B cell (primary cell): Measurements from ENCODE around the gene CD1D. TPM values are rescaled to one million over a fixed set of nuclear protein-coding genes. Genes with fewer than 3 reads are reported as not detected.

ENCODE experiments used
- ATAC-seq: fragments of 200-7000 bp; cut with Tn5 transposase; one replicate; pipeline ENCODE4 v1.10.0; 2021; ENCODE audit warnings: low read depth, mild to moderate bottlenecking, moderate number of reproducible peaks, moderate library complexity
- CTCF ChIA-PET: fragments of 350-600 bp; sonication (Branson Sonifier 250); formaldehyde crosslinking; loops from one replicate; lab custom pipeline; 2021; ENCODE audit warnings: antibody characterized with exemption, inconsistent platforms; lab: Charles Lee
- POLR2A ChIA-PET: fragments of 350-600 bp; sonication (Branson Sonifier 250); formaldehyde crosslinking; loops from one replicate; lab custom pipeline; 2021; ENCODE audit warnings: antibody characterized with exemption; lab: Charles Lee
- DNase-seq: peaks from one replicate; pipeline ENCODE4 v3.0.0; 2013
- H2AFZ ChIP-seq: 2 replicates; pipeline ENCODE4 v1.6.1; 2012; ENCODE audit warnings: mild to moderate bottlenecking, low read depth, low read length; ENCODE audit not compliant: insufficient read depth, poor library complexity, severe bottlenecking
- H3K27ac ChIP-seq, 2 donors: 1 replicate in 1 of 2; 2 replicates in 1 of 2; pipeline ENCODE4 v1.5.1; 2012 to 2013; ENCODE audit warnings: low read length in 2 of 2, mild to moderate bottlenecking in 2 of 2, moderate library complexity in 1 of 2
- H3K27me3 ChIP-seq, 4 experiments: fragments of 200-600 bp in 1 of 4; sonication (generic) in 1 of 4; replicated peaks in 1 of 4; 1 replicate in 2 of 4; 2 replicates in 2 of 4; pipeline versions ENCODE4 v1.6.1 to v1.7.0; 2013 to 2016; ENCODE audit warnings: low read length in 3 of 4, mild to moderate bottlenecking in 2 of 4, mixed read lengths in 1 of 4, moderate library complexity in 1 of 4; ENCODE audit not compliant: insufficient read depth in 4 of 4, control insufficient read depth in 3 of 4; ENCODE audit errors: control extremely low read depth in 1 of 4
- H3K36me3 ChIP-seq, 2 experiments: replicated peaks in 1 of 2; 1 replicate in 1 of 2; 2 replicates in 1 of 2; pipeline versions ENCODE4 v1.6.1 to v1.7.1; 2013; ENCODE audit warnings: low read length in 1 of 2; ENCODE audit not compliant: insufficient read depth in 2 of 2, control insufficient read depth in 1 of 2; ENCODE audit errors: control extremely low read depth in 1 of 2, extremely low read depth in 1 of 2
- H3K4me1 ChIP-seq, 2 donors: fragments of 200-600 bp in 1 of 2; sonication (generic) in 1 of 2; 1 replicate in 1 of 2; 2 replicates in 1 of 2; pipeline versions ENCODE4 v1.5.1 to v1.6.1; 2013 to 2017; ENCODE audit warnings: low read length in 2 of 2; ENCODE audit not compliant: control insufficient read depth in 2 of 2, insufficient read depth in 2 of 2
- H3K4me2 ChIP-seq: replicated peaks from 2 replicates; pipeline ENCODE3; 2012; ENCODE audit warnings: mild to moderate bottlenecking, low read depth, low read length; ENCODE audit not compliant: poor library complexity, severe bottlenecking
- H3K4me3 ChIP-seq, 5 experiments: fragments of 200-600 bp in 1 of 5; sonication (generic) in 1 of 5; 1 replicate in 3 of 5; 2 replicates in 2 of 5; pipeline versions ENCODE4 v1.5.1 to v1.7.0; 2011 to 2016; ENCODE audit warnings: low read length in 4 of 5, mild to moderate bottlenecking in 4 of 5, low read depth in 2 of 5, control low read depth in 1 of 5, moderate library complexity in 1 of 5; ENCODE audit not compliant: insufficient read depth in 1 of 5; ENCODE audit errors: control extremely low read depth in 1 of 5, extremely low read depth in 1 of 5
- H3K79me2 ChIP-seq: fragments of 200-600 bp; sonication (generic); one replicate; pipeline ENCODE4 v1.6.0; 2016; ENCODE audit warnings: low read length; ENCODE audit not compliant: control insufficient read depth, insufficient read depth
- H3K9ac ChIP-seq: fragments of 200-600 bp; sonication (generic); 2 replicates; pipeline ENCODE4 v1.6.1; 2017; ENCODE audit warnings: mild to moderate bottlenecking, low read length, moderate library complexity
- H3K9me3 ChIP-seq, 3 donors: one replicate each; pipeline versions ENCODE4 v1.6.1 to v1.7.1; 2013; ENCODE audit warnings: low read length in 2 of 3; ENCODE audit not compliant: control insufficient read depth in 2 of 3, insufficient read depth in 1 of 3; ENCODE audit errors: control extremely low read depth in 1 of 3
- H4K20me1 ChIP-seq: 2 replicates; pipeline ENCODE4 v1.6.0; 2012; ENCODE audit warnings: mild to moderate bottlenecking, low read length; ENCODE audit not compliant: insufficient read depth, control insufficient read depth, poor library complexity, severe bottlenecking
- H3K27ac Mint-ChIP-seq: one replicate; pipeline ENCODE4 v1.8.0; 2021; ENCODE audit warnings: mixed read lengths
- H3K27me3 Mint-ChIP-seq: one replicate; pipeline ENCODE4 v1.8.0; 2021; ENCODE audit warnings: mixed read lengths
- H3K4me1 Mint-ChIP-seq: one replicate; pipeline ENCODE4 v1.8.0; 2021; ENCODE audit warnings: mixed read lengths
- H3K4me3 Mint-ChIP-seq: one replicate; pipeline ENCODE4 v1.8.0; 2021; ENCODE audit warnings: mixed read lengths
- H3K9me3 Mint-ChIP-seq: one replicate; pipeline ENCODE4 v1.8.0; 2022; ENCODE audit warnings: mixed read lengths; ENCODE audit not compliant: insufficient read depth
- EZH2 ChIP-seq: IDR thresholded peaks from 2 replicates; pipeline ENCODE4 v1.6.1; 2012; ENCODE audit warnings: borderline replicate concordance, low read depth, mild to moderate bottlenecking, moderate library complexity, low read length; ENCODE audit not compliant: insufficient read depth, poor library complexity, severe bottlenecking
- WGBS: methylation state at CpG from one replicate; pipeline ENCODE4 v1.1.5; 2013; ENCODE audit warnings: missing lambda C conversion rate; ENCODE audit not compliant: insufficient coverage; 5-methylcytosine and 5-hydroxymethylcytosine counted together
- intact Hi-C: fragments of 100-400 bp; cut with micrococcal nuclease; formaldehyde crosslinking; loops from one replicate; pipeline ENCODE4 v1.10.0; 2022
- polyA plus RNA-seq: library from polyadenylated mRNA; depleted of rRNA; stranded (reverse); fragments of >200 nt; gene quantifications from 2 replicates; pipeline ENCODE4 v1.2.3, GENCODE V29; 2012
- total RNA-seq, 2 donors: library from RNA; stranded (reverse); fragments of 120-200 nt in 1 of 2; gene quantifications; 1 replicate in 1 of 2; 2 replicates in 1 of 2; pipeline versions ENCODE4 v1.2.3 to v1.2.4, GENCODE V29; 2013 to 2022
- TF ChIP-seq, protein P1 (sequence below): fragments of 200-600 bp; IDR thresholded peaks from one replicate; pipeline ENCODE4 v1.8.0; 2022; ENCODE audit warnings: antibody characterized with exemption, mild to moderate bottlenecking

The CD1D gene
- total and polyA plus RNA-seq, 2 donors (not counting 1 experiment from before 2014, with no cell fraction given): 5.9 to 23.6 TPM

DNA sequence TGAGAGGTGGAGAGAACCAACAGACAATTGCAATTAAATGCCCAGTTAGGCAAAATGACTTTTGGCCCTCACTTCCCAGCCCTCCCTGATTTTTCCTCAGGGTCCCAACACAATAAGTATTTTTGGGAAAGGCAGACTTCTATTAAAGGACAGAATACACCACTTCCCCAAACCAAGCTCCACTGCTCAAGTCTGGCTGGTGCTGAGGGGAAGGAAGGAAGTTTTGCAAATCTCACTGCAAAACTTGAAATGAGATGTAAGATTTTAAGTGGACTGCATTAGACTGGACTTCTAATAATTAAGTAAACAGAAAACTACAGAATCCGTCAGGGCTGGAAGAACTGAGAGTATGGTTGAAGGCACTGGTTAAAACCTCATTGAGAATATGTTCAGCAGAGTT lies 32.2 kb upstream of the CD1D start:
- H3K9me3 ChIP-seq: peaks cover 2 to 12% (median 5%) of the 10 kb centered on the region in 3 donors
- peak overlapping the region; percentile 82 for H3K9ac ChIP-seq
- no peaks in the 10 kb centered on the region for H3K79me2 ChIP-seq
- H3K4me3 ChIP-seq: peak overlapping the region in 1 of 5 experiments; percentile 20
- WGBS: 22% methylated on average over 1 of the region's 1 CpG
- Mint-ChIP-seq H3K27ac (peak overlapping the region; percentile 47), H3K4me3 (peak overlapping the region; percentile 99), H3K27me3 (no peaks in the 10 kb centered on the region), H3K9me3 (peaks cover 4% of the 10 kb centered on the region), H3K4me1 (peaks cover 45% of the 10 kb centered on the region)
- peaks cover 32 to 38% of the 10 kb centered on the region in 2 donors for H3K4me1 ChIP-seq
- intact Hi-C loops: no loop called here
- no peak overlapping the region for H2AFZ ChIP-seq
- CTCF ChIA-PET: interaction anchor here (2.1 kb wide), 1 partner anchor 24 kb away, joined by 6 read pairs; no protein-coding TSS in a partner anchor
- no peaks in the 10 kb centered on the region for H3K36me3 ChIP-seq
- ATAC-seq (no peak), DNase-seq (peak; percentile 44)
- H4K20me1 ChIP-seq: no peaks in the 10 kb centered on the region
- POLR2A ChIA-PET: no interaction called here
- peak overlapping the region; percentile 81 for H3K4me2 ChIP-seq
- TF ChIP-seq EZH2: no peak
- TF ChIP-seq, protein P1, sequence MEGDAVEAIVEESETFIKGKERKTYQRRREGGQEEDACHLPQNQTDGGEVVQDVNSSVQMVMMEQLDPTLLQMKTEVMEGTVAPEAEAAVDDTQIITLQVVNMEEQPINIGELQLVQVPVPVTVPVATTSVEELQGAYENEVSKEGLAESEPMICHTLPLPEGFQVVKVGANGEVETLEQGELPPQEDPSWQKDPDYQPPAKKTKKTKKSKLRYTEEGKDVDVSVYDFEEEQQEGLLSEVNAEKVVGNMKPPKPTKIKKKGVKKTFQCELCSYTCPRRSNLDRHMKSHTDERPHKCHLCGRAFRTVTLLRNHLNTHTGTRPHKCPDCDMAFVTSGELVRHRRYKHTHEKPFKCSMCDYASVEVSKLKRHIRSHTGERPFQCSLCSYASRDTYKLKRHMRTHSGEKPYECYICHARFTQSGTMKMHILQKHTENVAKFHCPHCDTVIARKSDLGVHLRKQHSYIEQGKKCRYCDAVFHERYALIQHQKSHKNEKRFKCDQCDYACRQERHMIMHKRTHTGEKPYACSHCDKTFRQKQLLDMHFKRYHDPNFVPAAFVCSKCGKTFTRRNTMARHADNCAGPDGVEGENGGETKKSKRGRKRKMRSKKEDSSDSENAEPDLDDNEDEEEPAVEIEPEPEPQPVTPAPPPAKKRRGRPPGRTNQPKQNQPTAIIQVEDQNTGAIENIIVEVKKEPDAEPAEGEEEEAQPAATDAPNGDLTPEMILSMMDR: no peak
- H3K27ac ChIP-seq: peak overlapping the region; percentile 77 to 85
- H3K27me3 ChIP-seq: no peaks in the 10 kb centered on the region

DNA sequence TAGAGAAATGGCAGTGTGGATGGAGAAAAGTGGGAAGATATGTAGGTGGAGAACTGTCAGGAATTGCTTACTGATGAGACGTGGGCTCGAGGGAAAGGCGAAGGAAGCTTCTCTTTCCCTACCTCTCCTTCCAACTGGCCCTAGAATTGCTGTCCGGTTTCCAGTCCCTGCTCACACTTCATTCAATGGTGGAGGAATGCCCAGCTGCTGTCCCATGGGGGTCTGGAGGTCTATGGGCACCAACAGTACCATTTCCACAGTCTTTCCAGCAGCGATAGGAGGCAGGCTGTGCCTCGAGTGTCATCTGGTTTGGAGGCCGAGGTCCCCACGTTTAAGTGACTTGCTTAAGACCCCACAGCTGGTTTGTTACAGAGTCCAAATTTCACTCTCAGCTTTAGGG lies 31.5 kb upstream of the CD1D start:
- ATAC-seq (no peak), DNase-seq (peak; percentile 24)
- TF ChIP-seq, protein P1: no peak
- TF ChIP-seq EZH2: no peak
- peak overlapping the region; percentile 99 for H3K4me3 Mint-ChIP-seq
- Histone ChIP-seq H3K36me3 (no peaks in the 10 kb centered on the region), H3K4me2 (peak overlapping the region; percentile 81), H3K4me3 (peak overlapping the region; percentile 53 to 81 (median 76)), H3K79me2 (no peaks in the 10 kb centered on the region), H3K9me3 (peaks cover 0 to 12% (median 5%) of the 10 kb centered on the region in 3 donors), H3K9ac (peak overlapping the region; percentile 82), H2AFZ (peak overlapping the region; percentile 83), H4K20me1 (no peaks in the 10 kb centered on the region), H3K4me1 (peaks cover 39 to 44% of the 10 kb centered on the region in 2 donors), H3K27ac (peak overlapping the region; percentile 77 to 85), H3K27me3 (no peaks in the 10 kb centered on the region)
- WGBS: 76% methylated on average over 7 of the region's 8 CpGs
- H3K9me3 Mint-ChIP-seq: peaks cover 4% of the 10 kb centered on the region
- ChIA-PET CTCF (interaction anchor here (0.6 to 2.1 kb wide), 4 partner anchors 24 to 186 kb away, joined by 3 to 6 read pairs (median 3); no protein-coding TSS in a partner anchor), POLR2A (no interaction called here)
- peak overlapping the region; percentile 98 for H3K27ac Mint-ChIP-seq
- intact Hi-C loops: loop anchor here (1.0 kb wide), 1 partner anchor 30 kb away; no protein-coding TSS in a partner anchor
- H3K4me1 Mint-ChIP-seq: peaks cover 52% of the 10 kb centered on the region
- no peaks in the 10 kb centered on the region for H3K27me3 Mint-ChIP-seq
